Liver (tissue), 9 donors: Measurements from ENCODE around the gene HLCS. TPM values are rescaled to one million over a fixed set of nuclear protein-coding genes. Genes with fewer than 3 reads are reported as not detected.

ENCODE experiments used
- DNase-seq: peaks from one replicate; pipeline ENCODE4 v3.0.0-alpha.2; 2017; ENCODE audit warnings: low spot score
- H3K27ac ChIP-seq, 2 donors: one replicate each; pipeline ENCODE4 v1.7.0; 2013; ENCODE audit warnings: inconsistent platforms in 2 of 2, low read length in 2 of 2, control low read depth in 1 of 2, low read depth in 1 of 2, mild to moderate bottlenecking in 1 of 2
- H3K27me3 ChIP-seq, 4 donors: one replicate each; pipeline versions ENCODE4 v1.6.1 to v1.7.0; 2013; ENCODE audit warnings: low read length in 3 of 4, inconsistent platforms in 1 of 4, mild to moderate bottlenecking in 1 of 4, moderate library complexity in 1 of 4; ENCODE audit not compliant: control insufficient read depth in 4 of 4, insufficient read depth in 4 of 4
- H3K36me3 ChIP-seq, 4 donors: one replicate each; pipeline versions ENCODE4 v1.6.1 to v1.7.0; 2013; ENCODE audit warnings: low read length in 3 of 4, mild to moderate bottlenecking in 3 of 4, low read depth in 1 of 4, moderate library complexity in 1 of 4; ENCODE audit not compliant: control insufficient read depth in 4 of 4, insufficient read depth in 3 of 4
- H3K4me1 ChIP-seq, 4 donors: one replicate each; pipeline versions ENCODE4 v1.6.1 to v1.7.0; 2013; ENCODE audit warnings: low read length in 3 of 4, mild to moderate bottlenecking in 3 of 4, moderate library complexity in 1 of 4; ENCODE audit not compliant: control insufficient read depth in 4 of 4, insufficient read depth in 4 of 4
- H3K4me3 ChIP-seq, 3 donors: one replicate each; pipeline versions ENCODE4 v1.6.1 to v1.7.0; 2013; ENCODE audit warnings: low read length in 3 of 3, control low read depth in 1 of 3, low read depth in 1 of 3, mild to moderate bottlenecking in 1 of 3
- H3K9ac ChIP-seq, 2 donors: one replicate each; pipeline ENCODE4 v1.7.0; 2013; ENCODE audit warnings: low read length in 2 of 2, mild to moderate bottlenecking in 2 of 2, moderate library complexity in 2 of 2, control low read depth in 1 of 2, low read depth in 1 of 2
- H3K9me3 ChIP-seq, 4 donors: one replicate each; pipeline versions ENCODE4 v1.6.1 to v1.7.0; 2013; ENCODE audit warnings: low read length in 3 of 4; ENCODE audit not compliant: control insufficient read depth in 4 of 4
- EGR1 ChIP-seq, 2 donors: IDR thresholded peaks; 2 replicates each; pipeline ENCODE4 v1.6.1; 2016 to 2018; ENCODE audit warnings: antibody characterized with exemption in 2 of 2, low read depth in 2 of 2
- FOXA1 ChIP-seq: IDR thresholded peaks from 2 replicates; pipeline ENCODE4 v1.6.1; 2016; ENCODE audit warnings: antibody characterized with exemption
- FOXA2 ChIP-seq: IDR thresholded peaks from 2 replicates; pipeline ENCODE4 v1.6.1; 2016; ENCODE audit warnings: antibody characterized with exemption
- GABPA ChIP-seq, 2 donors: IDR thresholded peaks in 1 of 2; conservative IDR thresholded peaks in 1 of 2; 2 replicates each; pipeline ENCODE4 v1.6.1; 2016; ENCODE audit warnings: antibody characterized with exemption in 2 of 2, mild to moderate bottlenecking in 1 of 2, moderate library complexity in 1 of 2
- HNF4A ChIP-seq, 2 donors: conservative IDR thresholded peaks; 2 replicates each; pipeline ENCODE4 v1.6.1; 2016; ENCODE audit warnings: antibody characterized with exemption in 2 of 2, mild to moderate bottlenecking in 2 of 2
- HNF4G ChIP-seq: IDR thresholded peaks from 2 replicates; pipeline ENCODE4 v1.6.1; 2016; ENCODE audit warnings: antibody characterized with exemption
- JUND ChIP-seq, 2 donors: IDR thresholded peaks; 2 replicates each; pipeline ENCODE4 v1.6.1; 2016; ENCODE audit warnings: antibody characterized with exemption in 2 of 2
- NR2F2 ChIP-seq: IDR thresholded peaks from 2 replicates; pipeline ENCODE4 v1.6.1; 2016; ENCODE audit warnings: antibody characterized with exemption
- RAD21 ChIP-seq, 2 donors: IDR thresholded peaks; 2 replicates each; pipeline ENCODE4 v1.6.1; 2016; ENCODE audit warnings: antibody characterized with exemption in 2 of 2, mild to moderate bottlenecking in 2 of 2
- RXRA ChIP-seq, 2 donors: IDR thresholded peaks; 2 replicates each; pipeline ENCODE4 v1.6.1; 2017 to 2018; ENCODE audit warnings: antibody characterized with exemption in 2 of 2, mild to moderate bottlenecking in 1 of 2
- SP1 ChIP-seq: IDR thresholded peaks from 2 replicates; pipeline ENCODE4 v1.6.1; 2018; ENCODE audit warnings: antibody characterized with exemption, mild to moderate bottlenecking
- TAF1 ChIP-seq: conservative IDR thresholded peaks from 2 replicates; pipeline ENCODE4 v1.6.1; 2016; ENCODE audit warnings: antibody characterized with exemption, mild to moderate bottlenecking
- YY1 ChIP-seq: IDR thresholded peaks from 2 replicates; pipeline ENCODE4 v1.6.1; 2016; ENCODE audit warnings: antibody characterized with exemption, mild to moderate bottlenecking
- WGBS: extraction: QIAGEN DNeasy Blood & Tissue Kit; methylation state at CpG from one replicate; pipeline ENCODE4 v1.1.7; 2013; 5-methylcytosine and 5-hydroxymethylcytosine counted together
- polyA plus RNA-seq, 2 donors: library from polyadenylated mRNA; stranded (reverse) in 1 of 2; unstranded in 1 of 2; fragments of 200-250 nt in 1 of 2; fragments of >200 nt in 1 of 2; fragmentation: Nextera tagmentation in 1 of 2; extraction: Ambion mirVana in 1 of 2; gene quantifications; one replicate each; pipeline versions ENCODE4 v1.2.1 to v1.2.3, GENCODE V29; 2013 to 2015
- total RNA-seq, 2 donors: library from RNA; depleted of rRNA; stranded (reverse); fragments of >200 nt; gene quantifications; one replicate each; pipeline ENCODE4 v1.2.3, GENCODE V29; 2014
- TF ChIP-seq, protein P1 (sequence below): IDR thresholded peaks from 2 replicates; pipeline ENCODE4 v1.6.1; 2016; ENCODE audit warnings: antibody characterized with exemption
- TF ChIP-seq, protein P2 (sequence below): IDR thresholded peaks from 2 replicates; pipeline ENCODE4 v1.6.1; 2016; ENCODE audit warnings: antibody characterized with exemption, mild to moderate bottlenecking
- TF ChIP-seq, protein P3 (sequence below): IDR thresholded peaks from 2 replicates; pipeline ENCODE4 v1.6.1; 2016; ENCODE audit warnings: antibody characterized with exemption
- TF ChIP-seq, protein P4 (sequence below): IDR thresholded peaks from 2 replicates; pipeline ENCODE4 v1.6.1; 2016; ENCODE audit warnings: antibody characterized with exemption
- TF ChIP-seq, protein P5 (sequence below): fragments of 150-350 bp; IDR thresholded peaks from 2 replicates; pipeline ENCODE4 v1.5.1; 2017; ENCODE audit warnings: improper control_type of control experiment, low read depth, low read length; ENCODE audit not compliant: missing input control
- donor health status: healthy.
- donor health status: healthy.
- donor health status: healthy.
- donor health status: healthy.
- donor health status: healthy.

Gene HLCS
- total and polyA plus RNA-seq, 4 donors = 6.6 to 22.5 (median 8.3) TPM

DNA sequence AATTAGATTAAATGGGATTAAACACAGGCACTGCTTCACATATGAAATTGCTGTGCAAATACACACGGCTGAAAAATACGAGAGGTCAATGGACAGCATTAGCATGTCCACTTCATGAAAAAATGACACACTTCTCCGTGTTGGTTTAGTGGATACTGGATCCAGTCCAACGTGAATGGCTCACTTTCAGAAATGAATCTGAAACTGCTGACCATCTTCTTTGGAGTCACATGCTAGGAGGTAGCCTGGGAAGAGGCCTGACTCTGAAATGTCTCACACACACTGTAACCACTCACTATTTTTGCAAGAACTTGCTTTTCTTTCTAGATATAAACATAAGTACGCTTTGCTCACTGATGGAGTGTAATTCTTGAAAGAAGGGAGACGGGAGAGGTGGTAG lies 127.3 kb downstream of the HLCS start:
- Histone ChIP-seq H3K27ac (peak overlapping the region in 1 of 2 donors; percentile 18), H3K4me3 (no peak overlapping the region), H3K27me3 (no peaks in the 10 kb centered on the region), H3K36me3 (peaks cover 0 to 2% (median 0%) of the 10 kb centered on the region in 4 donors), H3K4me1 (peaks cover 0 to 7% (median 4%) of the 10 kb centered on the region in 4 donors), H3K9me3 (no peaks in the 10 kb centered on the region), H3K9ac (no peak overlapping the region)
- TF ChIP-seq, protein P1, sequence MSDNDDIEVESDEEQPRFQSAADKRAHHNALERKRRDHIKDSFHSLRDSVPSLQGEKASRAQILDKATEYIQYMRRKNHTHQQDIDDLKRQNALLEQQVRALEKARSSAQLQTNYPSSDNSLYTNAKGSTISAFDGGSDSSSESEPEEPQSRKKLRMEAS = no peak
- TF ChIP-seq, protein P2, sequence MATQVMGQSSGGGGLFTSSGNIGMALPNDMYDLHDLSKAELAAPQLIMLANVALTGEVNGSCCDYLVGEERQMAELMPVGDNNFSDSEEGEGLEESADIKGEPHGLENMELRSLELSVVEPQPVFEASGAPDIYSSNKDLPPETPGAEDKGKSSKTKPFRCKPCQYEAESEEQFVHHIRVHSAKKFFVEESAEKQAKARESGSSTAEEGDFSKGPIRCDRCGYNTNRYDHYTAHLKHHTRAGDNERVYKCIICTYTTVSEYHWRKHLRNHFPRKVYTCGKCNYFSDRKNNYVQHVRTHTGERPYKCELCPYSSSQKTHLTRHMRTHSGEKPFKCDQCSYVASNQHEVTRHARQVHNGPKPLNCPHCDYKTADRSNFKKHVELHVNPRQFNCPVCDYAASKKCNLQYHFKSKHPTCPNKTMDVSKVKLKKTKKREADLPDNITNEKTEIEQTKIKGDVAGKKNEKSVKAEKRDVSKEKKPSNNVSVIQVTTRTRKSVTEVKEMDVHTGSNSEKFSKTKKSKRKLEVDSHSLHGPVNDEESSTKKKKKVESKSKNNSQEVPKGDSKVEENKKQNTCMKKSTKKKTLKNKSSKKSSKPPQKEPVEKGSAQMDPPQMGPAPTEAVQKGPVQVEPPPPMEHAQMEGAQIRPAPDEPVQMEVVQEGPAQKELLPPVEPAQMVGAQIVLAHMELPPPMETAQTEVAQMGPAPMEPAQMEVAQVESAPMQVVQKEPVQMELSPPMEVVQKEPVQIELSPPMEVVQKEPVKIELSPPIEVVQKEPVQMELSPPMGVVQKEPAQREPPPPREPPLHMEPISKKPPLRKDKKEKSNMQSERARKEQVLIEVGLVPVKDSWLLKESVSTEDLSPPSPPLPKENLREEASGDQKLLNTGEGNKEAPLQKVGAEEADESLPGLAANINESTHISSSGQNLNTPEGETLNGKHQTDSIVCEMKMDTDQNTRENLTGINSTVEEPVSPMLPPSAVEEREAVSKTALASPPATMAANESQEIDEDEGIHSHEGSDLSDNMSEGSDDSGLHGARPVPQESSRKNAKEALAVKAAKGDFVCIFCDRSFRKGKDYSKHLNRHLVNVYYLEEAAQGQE = no peak
- TF ChIP-seq GABPA (IDR thresholded peaks at IDR 0.05 in 1 of 2, conservative IDR thresholded peaks at IDR 0.05 in 1 of 2) (no peak), FOXA1 (no peak), NR2F2 (no peak), HNF4A (conservative IDR thresholded peaks at IDR 0.05) (no peak), HNF4G (no peak), SP1 (no peak), FOXA2 (no peak), YY1 (no peak), TAF1 (no peak), RXRA (IDR thresholded peaks at IDR 0.05) (no peak), JUND (IDR thresholded peaks at IDR 0.05) (no peak), EGR1 (IDR thresholded peaks at IDR 0.05; ENCODE audit: low read depth in 2 of 2) (no peak), RAD21 (IDR thresholded peaks at IDR 0.05) (no peak)
- TF ChIP-seq, protein P3, sequence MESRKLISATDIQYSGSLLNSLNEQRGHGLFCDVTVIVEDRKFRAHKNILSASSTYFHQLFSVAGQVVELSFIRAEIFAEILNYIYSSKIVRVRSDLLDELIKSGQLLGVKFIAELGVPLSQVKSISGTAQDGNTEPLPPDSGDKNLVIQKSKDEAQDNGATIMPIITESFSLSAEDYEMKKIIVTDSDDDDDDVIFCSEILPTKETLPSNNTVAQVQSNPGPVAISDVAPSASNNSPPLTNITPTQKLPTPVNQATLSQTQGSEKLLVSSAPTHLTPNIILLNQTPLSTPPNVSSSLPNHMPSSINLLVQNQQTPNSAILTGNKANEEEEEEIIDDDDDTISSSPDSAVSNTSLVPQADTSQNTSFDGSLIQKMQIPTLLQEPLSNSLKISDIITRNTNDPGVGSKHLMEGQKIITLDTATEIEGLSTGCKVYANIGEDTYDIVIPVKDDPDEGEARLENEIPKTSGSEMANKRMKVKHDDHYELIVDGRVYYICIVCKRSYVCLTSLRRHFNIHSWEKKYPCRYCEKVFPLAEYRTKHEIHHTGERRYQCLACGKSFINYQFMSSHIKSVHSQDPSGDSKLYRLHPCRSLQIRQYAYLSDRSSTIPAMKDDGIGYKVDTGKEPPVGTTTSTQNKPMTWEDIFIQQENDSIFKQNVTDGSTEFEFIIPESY = no peak
- TF ChIP-seq, protein P4, sequence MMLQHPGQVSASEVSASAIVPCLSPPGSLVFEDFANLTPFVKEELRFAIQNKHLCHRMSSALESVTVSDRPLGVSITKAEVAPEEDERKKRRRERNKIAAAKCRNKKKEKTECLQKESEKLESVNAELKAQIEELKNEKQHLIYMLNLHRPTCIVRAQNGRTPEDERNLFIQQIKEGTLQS = no peak
- TF ChIP-seq, protein P5, sequence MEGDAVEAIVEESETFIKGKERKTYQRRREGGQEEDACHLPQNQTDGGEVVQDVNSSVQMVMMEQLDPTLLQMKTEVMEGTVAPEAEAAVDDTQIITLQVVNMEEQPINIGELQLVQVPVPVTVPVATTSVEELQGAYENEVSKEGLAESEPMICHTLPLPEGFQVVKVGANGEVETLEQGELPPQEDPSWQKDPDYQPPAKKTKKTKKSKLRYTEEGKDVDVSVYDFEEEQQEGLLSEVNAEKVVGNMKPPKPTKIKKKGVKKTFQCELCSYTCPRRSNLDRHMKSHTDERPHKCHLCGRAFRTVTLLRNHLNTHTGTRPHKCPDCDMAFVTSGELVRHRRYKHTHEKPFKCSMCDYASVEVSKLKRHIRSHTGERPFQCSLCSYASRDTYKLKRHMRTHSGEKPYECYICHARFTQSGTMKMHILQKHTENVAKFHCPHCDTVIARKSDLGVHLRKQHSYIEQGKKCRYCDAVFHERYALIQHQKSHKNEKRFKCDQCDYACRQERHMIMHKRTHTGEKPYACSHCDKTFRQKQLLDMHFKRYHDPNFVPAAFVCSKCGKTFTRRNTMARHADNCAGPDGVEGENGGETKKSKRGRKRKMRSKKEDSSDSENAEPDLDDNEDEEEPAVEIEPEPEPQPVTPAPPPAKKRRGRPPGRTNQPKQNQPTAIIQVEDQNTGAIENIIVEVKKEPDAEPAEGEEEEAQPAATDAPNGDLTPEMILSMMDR = no peak
- DNase-seq = no peak
- 49% methylated on average over 6 of the region's 6 CpGs for WGBS
